HEK293 (cell line): ENCODE measurements around the gene IL10RB.

ENCODE experiments used
- CTCF ChIA-PET: fragments of 350-600 bp; formaldehyde crosslinking; extraction: SDS; loops from one replicate; lab custom pipeline; 2021; ENCODE audit warnings: antibody characterized with exemption; lab: Yijun Ruan, JAX
- POLR2A ChIA-PET: fragments of 300-600 bp; formaldehyde crosslinking; extraction: SDS; loops from one replicate; lab custom pipeline; 2020; ENCODE audit warnings: antibody characterized with exemption, inconsistent platforms; lab: Yijun Ruan, JAX
- H3K27ac ChIP-seq: fragments of 200-500 bp; sonication (Bioruptor generic); 2 replicates; pipeline ENCODE4 v1.5.1; 2014; ENCODE audit warnings: low read depth, low read length, control low read depth, inconsistent platforms; ENCODE audit errors: extremely low read depth
- H3K36me3 ChIP-seq, 2 experiments: fragments of 200-500 bp in 1 of 2; sonication (Bioruptor generic) in 1 of 2; 1 replicate in 1 of 2; 2 replicates in 1 of 2; pipeline ENCODE4 v1.5.1; 2014 to 2017; ENCODE audit warnings: inconsistent platforms in 2 of 2, low read length in 2 of 2; ENCODE audit not compliant: control insufficient read depth in 2 of 2, insufficient read depth in 1 of 2
- H3K4me1 ChIP-seq: fragments of 200-500 bp; sonication (Bioruptor generic); 2 replicates; pipeline ENCODE4 v1.5.1; 2014; ENCODE audit warnings: mild to moderate bottlenecking, low read length, inconsistent platforms; ENCODE audit not compliant: control insufficient read depth, insufficient read depth
- H3K4me3 ChIP-seq: 2 replicates; pipeline ENCODE4 v1.5.1; 2011; ENCODE audit warnings: low read depth, mild to moderate bottlenecking, control low read depth, low read length, moderate library complexity
- H3K9me3 ChIP-seq: fragments of 200-500 bp; sonication (Bioruptor generic); 2 replicates; pipeline ENCODE4 v1.5.1; 2014; ENCODE audit warnings: low read depth, low read length, inconsistent platforms; ENCODE audit not compliant: control insufficient read depth, insufficient read depth
- BCL11A ChIP-seq: fragments of 450-650 bp; formaldehyde crosslinking; IDR thresholded peaks from 2 replicates; pipeline ENCODE4 v1.5.1; 2016; ENCODE audit warnings: low read depth, missing biosample characterization, missing genetic modification characterization
- CTCF ChIP-seq: fragments of 450-650 bp; formaldehyde crosslinking; IDR thresholded peaks from 2 replicates; pipeline ENCODE4 v1.5.1; 2016; ENCODE audit warnings: missing biosample characterization, missing genetic modification characterization
- GLIS2 ChIP-seq: fragments of 450-650 bp; formaldehyde crosslinking; IDR thresholded peaks from 2 replicates; pipeline ENCODE4 v1.5.1; 2016; ENCODE audit warnings: missing biosample characterization, missing genetic modification characterization
- KLF16 ChIP-seq: fragments of 450-650 bp; formaldehyde crosslinking; IDR thresholded peaks from 2 replicates; pipeline ENCODE4 v1.5.1; 2017; ENCODE audit warnings: missing biosample characterization, missing genetic modification characterization
- PBX3 ChIP-seq: sonication (generic); formaldehyde crosslinking; IDR thresholded peaks from 2 replicates; pipeline ENCODE4 v1.8.1; 2022; ENCODE audit warnings: mild to moderate bottlenecking, moderate library complexity, missing genetic modification reagents
- REPIN1 ChIP-seq: fragments of 450-650 bp; formaldehyde crosslinking; IDR thresholded peaks from 2 replicates; pipeline ENCODE4 v1.5.1; 2017; ENCODE audit warnings: missing biosample characterization, missing genetic modification characterization, low read depth
- REST ChIP-seq: fragments of 450-650 bp; formaldehyde crosslinking; IDR thresholded peaks from 2 replicates; pipeline ENCODE4 v1.5.1; 2016; ENCODE audit warnings: missing biosample characterization, missing genetic modification characterization
- SALL2 ChIP-seq: fragments of 450-650 bp; formaldehyde crosslinking; IDR thresholded peaks from 2 replicates; pipeline ENCODE4 v1.5.0; 2017; ENCODE audit warnings: missing biosample characterization, mild to moderate bottlenecking, missing genetic modification characterization, borderline replicate concordance
- SP7 ChIP-seq: fragments of 450-650 bp; formaldehyde crosslinking; IDR thresholded peaks from 2 replicates; pipeline ENCODE4 v1.5.1; 2016; ENCODE audit warnings: missing biosample characterization, missing genetic modification characterization
- TSHZ1 ChIP-seq: fragments of 450-650 bp; formaldehyde crosslinking; IDR thresholded peaks from 2 replicates; pipeline ENCODE4 v1.5.1; 2016; ENCODE audit warnings: missing biosample characterization, missing genetic modification characterization, borderline replicate concordance
- ZBTB21 ChIP-seq: fragments of 450-650 bp; formaldehyde crosslinking; IDR thresholded peaks from 2 replicates; pipeline ENCODE4 v1.5.1; 2017; ENCODE audit warnings: missing biosample characterization, missing genetic modification characterization
- ZEB2 ChIP-seq: fragments of 450-650 bp; formaldehyde crosslinking; IDR thresholded peaks from 2 replicates; pipeline ENCODE4 v1.5.1; 2016; ENCODE audit warnings: missing biosample characterization, missing genetic modification characterization
- ZFHX2 ChIP-seq: fragments of 450-650 bp; formaldehyde crosslinking; conservative IDR thresholded peaks from 2 replicates; pipeline ENCODE4 v1.5.1; 2016; ENCODE audit warnings: missing biosample characterization, missing genetic modification characterization
- ZNF2 ChIP-seq: fragments of 450-650 bp; formaldehyde crosslinking; IDR thresholded peaks from 2 replicates; pipeline ENCODE4 v1.5.1; 2016; ENCODE audit warnings: missing biosample characterization, missing genetic modification characterization
- ZNF223 ChIP-seq: fragments of 450-650 bp; formaldehyde crosslinking; IDR thresholded peaks from 2 replicates; pipeline ENCODE4 v1.5.1; 2016; ENCODE audit warnings: missing biosample characterization, missing genetic modification characterization
- ZNF362 ChIP-seq: fragments of 450-650 bp; formaldehyde crosslinking; IDR thresholded peaks from 2 replicates; pipeline ENCODE4 v1.5.1; 2016; ENCODE audit warnings: missing biosample characterization, missing genetic modification characterization
- ZNF366 ChIP-seq: fragments of 450-650 bp; formaldehyde crosslinking; conservative IDR thresholded peaks from 2 replicates; pipeline ENCODE4 v1.5.1; 2016; ENCODE audit warnings: missing biosample characterization, missing genetic modification characterization
- ZNF518A ChIP-seq: fragments of 450-650 bp; formaldehyde crosslinking; conservative IDR thresholded peaks from 2 replicates; pipeline ENCODE4 v1.5.1; 2016; ENCODE audit warnings: low read depth, missing biosample characterization, missing genetic modification characterization

IL10RB gene

GRCh38 chr21:33266050-33266788 lies at the start of gene IL10RB:
Gene IL10RB (plus strand): TSS chr21:33266367. CDS start chr21:33266466, 99 bp downstream.
- CTCF ChIA-PET = interaction anchor here (0.5 to 1.4 kb wide), 4 partner anchors 15 to 179 kb away, joined by 3 read pairs; no protein-coding TSS in a partner anchor
- Histone ChIP-seq H3K27ac (peak within 1 kb of the TSS; percentile 25; the same call in 1 of the 2 replicates), H3K4me3 (peak within 1 kb of the TSS; percentile 75)
- TF ChIP-seq ZEB2 (tag by site-specific recombination) (0 out of 2 replicates have a peak, but pooled peaks have one; percentile 52), ZNF2 (no peak), PBX3 (CRISPR knock-in tag) (0 out of 2 replicates have a peak, but pooled peaks have one; percentile 33), ZFHX2 (tag by site-specific recombination) (0 out of 2 replicates have a peak, but pooled peaks have one; percentile 7), ZNF362 (tag by site-specific recombination) (no peak), REPIN1 (peak; percentile 16; the same call in 1 of the 2 replicates), ZBTB21 (tag by site-specific recombination) (no peak), SP7 (tag by site-specific recombination) (peak; percentile 40; the same call in 1 of the 2 replicates), REST (tag by site-specific recombination) (0 out of 2 replicates have a peak, but pooled peaks have one; percentile 9), ZNF518A (tag by site-specific recombination) (0 out of 2 replicates have a peak, but pooled peaks have one; percentile 20), ZNF366 (tag by site-specific recombination) (no peak), SALL2 (tag by site-specific recombination) (no peak), TSHZ1 (tag by site-specific recombination) (no peak), CTCF (tag by site-specific recombination) (peak; percentile 72), ZNF223 (tag by site-specific recombination) (no peak), GLIS2 (tag by site-specific recombination) (peak; percentile 93), KLF16 (tag by site-specific recombination) (no peak; the same call in 1 of the 2 replicates), BCL11A (tag by site-specific recombination) (0 out of 2 replicates have a peak, but pooled peaks have one; percentile 22)

More at GRCh38 chr21:33266050-33266788, at the start of gene IL10RB:
- POLR2A ChIA-PET = interaction anchor here (0.6 to 2.4 kb wide), 7 partner anchors 14 to 1632 kb away, joined by 3 to 11 read pairs (median 4); partner anchors contain the start of gene IFNAR1
- Histone ChIP-seq H3K4me1 (no peaks in the 10 kb centered on the region), H3K36me3 (peaks cover 0 to 32% of the 10 kb centered on the region in 2 experiments; a peak in 2 of 3 replicates), H3K9me3 (no peaks in the 10 kb centered on the region)
